GM10266 (cell line): Measurements from ENCODE around the gene EPX.
A peak's percentile ranks its signal among the peaks of the same experiment; 100 is the strongest.

Source experiments
- DNase-seq: peaks from one replicate; pipeline ENCODE4 v3.0.0; 2012; ENCODE audit errors: extremely low spot score
- CTCF ChIP-seq: IDR thresholded peaks from 2 replicates; pipeline ENCODE4 v1.5.1; 2012; ENCODE audit warnings: mild to moderate bottlenecking, low read depth; ENCODE audit not compliant: control insufficient read depth, insufficient read depth; ENCODE audit errors: missing control alignments

The EPX gene

GRCh38 chr17:58233543-58233942 lies 41.0 kb downstream of the EPX start:
- peak; percentile 61 for DNase-seq
- TF ChIP-seq CTCF: no peak

DNA sequence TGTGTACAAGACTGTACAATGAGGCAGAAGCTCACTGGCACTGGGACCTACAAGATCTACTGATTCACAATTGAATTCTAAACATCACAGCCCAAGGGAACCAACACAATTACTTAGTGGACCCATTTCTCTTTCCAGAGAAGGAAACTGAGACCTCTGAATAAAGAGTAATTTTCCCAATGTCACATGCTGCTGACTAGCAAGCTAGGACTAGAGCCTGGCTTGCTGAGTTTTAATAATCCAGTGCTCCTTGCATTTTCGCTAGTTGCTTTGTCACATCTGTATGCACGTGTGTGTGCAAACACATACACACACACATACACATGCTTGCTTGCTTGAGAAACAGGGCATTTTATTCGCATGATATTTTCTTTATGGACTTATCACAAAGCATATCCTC lies 42.0 kb downstream of the EPX start:
- DNase-seq: no peak
- no peak for TF ChIP-seq CTCF

GRCh38 chr17:58235821-58236220 lies 43.3 kb downstream of the EPX start:
- no peak for DNase-seq
- TF ChIP-seq CTCF: no peak

- no peak for TF ChIP-seq CTCF
- no peak for DNase-seq
Measured at GRCh38 chr17:58236394-58236793, 43.9 kb downstream of the EPX start.

DNA sequence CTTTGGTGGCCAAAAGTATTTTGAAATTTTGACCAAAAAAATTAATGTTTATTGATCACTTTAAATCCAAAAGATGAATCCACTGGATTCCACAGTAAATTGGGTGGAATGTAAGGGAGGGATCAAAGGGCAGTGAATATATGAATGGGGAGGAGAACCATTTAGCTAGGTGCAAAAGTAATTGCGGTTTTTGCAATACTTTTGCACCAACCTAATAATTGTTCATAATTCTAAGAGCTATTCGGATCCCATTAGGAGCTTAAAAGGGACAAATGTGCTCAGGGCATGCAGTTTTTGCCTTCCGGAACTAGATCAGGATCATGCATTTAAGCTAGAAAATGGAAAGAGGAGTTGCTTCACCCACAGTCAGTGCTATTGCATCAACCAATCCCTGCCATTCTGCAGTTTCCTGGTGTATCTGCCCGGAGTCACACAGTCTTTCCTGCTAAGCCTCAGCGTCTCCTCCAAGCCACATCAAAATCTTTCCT lies 45.7 kb downstream of the EPX start, which contains the start of gene LPO:
Gene LPO (plus strand): TSS at position 438 of the 488 bp plus-strand sequence. CDS start 4,396 bp downstream, outside the sequence.
- TF ChIP-seq CTCF: no peak
- no peak for DNase-seq

GRCh38 chr17:58239987-58240386 lies 47.5 kb downstream of the EPX start:
- TF ChIP-seq CTCF: no peak
- no peak for DNase-seq

GRCh38 chr17:58242171-58242784 lies 49.8 kb downstream of the EPX start:
- DNase-seq: no peak

More at GRCh38 chr17:58242171-58242784, 49.8 kb downstream of the EPX start:
- TF ChIP-seq CTCF: no peak
